ENCODE data around the gene MYO5C.

MYO5C gene

DNA sequence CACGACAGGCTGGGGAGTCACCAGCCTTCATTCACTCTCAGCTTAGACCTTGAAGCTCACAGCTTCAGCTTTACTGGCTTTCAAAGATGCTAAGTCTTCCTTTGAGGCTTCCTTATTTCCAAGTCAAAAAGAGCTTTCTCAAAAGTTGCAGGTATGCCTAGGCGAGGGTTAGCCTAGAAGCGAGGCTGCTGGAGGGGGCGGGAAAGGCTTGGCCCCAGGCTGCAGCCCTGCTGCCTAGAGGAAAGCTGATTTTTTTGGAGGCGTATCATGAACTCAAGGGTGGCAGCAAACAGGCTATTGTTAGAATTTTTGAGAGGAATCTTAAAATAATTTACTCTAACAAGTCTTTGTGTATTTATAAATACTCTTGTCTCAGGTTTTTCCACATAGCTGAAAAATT lies 37.1 kb downstream of the MYO5C start:
- H3K4me1 Mint-ChIP-seq: peaks cover 42% of the 10 kb centered on the region
- no peak for TF ChIP-seq CTCF (IDR thresholded peaks at IDR 0.05; ENCODE audit: unreplicated experiment in 3 of 3)
- H3K27me3 Mint-ChIP-seq (ENCODE audit: low read depth): peaks cover 4% of the 10 kb centered on the region
- no peaks in the 10 kb centered on the region for H3K9me3 Mint-ChIP-seq
- H3K36me3 Mint-ChIP-seq (ENCODE audit: low read depth): peaks cover 2% of the 10 kb centered on the region
- H3K27ac Mint-ChIP-seq: no peak overlapping the region
- no peak overlapping the region for H3K4me3 Mint-ChIP-seq

GRCh38 chr15:52257734-52258062 lies 37.9 kb downstream of the MYO5C start:
- H3K4me1 Mint-ChIP-seq: peaks cover 36% of the 10 kb centered on the region
- peaks cover 4% of the 10 kb centered on the region for H3K27me3 Mint-ChIP-seq (ENCODE audit: low read depth)
- H3K4me3 Mint-ChIP-seq: no peak overlapping the region
- H3K27ac Mint-ChIP-seq: peak overlapping the region in 2 of 3 experiments; percentile 53 to 57
- no peaks in the 10 kb centered on the region for H3K9me3 Mint-ChIP-seq
- TF ChIP-seq CTCF (IDR thresholded peaks at IDR 0.05; ENCODE audit: unreplicated experiment in 3 of 3): no peak
- no peaks in the 10 kb centered on the region for H3K36me3 Mint-ChIP-seq (ENCODE audit: low read depth)

DNA sequence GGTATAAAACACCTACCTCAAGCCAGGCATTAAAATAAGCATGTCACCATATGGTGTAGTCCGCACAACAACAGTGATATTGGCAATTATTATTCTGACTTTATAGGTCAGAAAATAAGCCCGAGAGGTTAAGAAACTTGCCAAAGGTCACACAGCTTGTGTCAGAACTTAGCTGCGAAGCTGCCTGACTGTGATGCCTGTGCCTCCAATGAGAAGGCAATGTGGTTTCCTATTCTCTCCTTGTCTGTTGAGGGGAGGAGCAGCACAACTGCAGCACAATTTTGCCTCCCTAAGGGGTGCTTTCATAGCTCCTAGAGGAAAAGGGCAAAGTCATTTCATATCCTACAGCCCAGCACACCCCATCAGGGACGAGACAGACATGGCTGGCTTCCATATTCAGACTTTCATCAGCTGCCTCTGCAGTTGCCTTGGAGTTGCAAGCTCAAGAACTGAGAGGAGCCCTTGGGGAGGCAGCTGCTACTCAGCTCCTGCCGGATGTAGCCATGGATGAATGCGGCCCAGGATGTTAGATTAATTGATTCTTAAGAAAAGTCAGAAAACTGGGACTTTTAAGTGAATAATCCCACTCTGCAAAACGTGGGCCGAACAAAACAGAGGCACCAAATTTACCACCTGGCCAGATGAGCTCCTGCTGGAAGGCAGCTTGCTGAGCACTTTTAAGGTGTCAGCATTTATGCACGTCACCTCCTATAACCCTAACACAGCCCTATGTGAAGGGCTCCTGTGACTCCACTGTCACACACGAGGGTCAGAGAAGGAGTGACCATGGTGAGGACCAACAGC lies 38.5 kb downstream of the MYO5C start:
- H3K27me3 Mint-ChIP-seq (ENCODE audit: low read depth): peaks cover 4% of the 10 kb centered on the region
- no peak for TF ChIP-seq CTCF (IDR thresholded peaks at IDR 0.05; ENCODE audit: unreplicated experiment in 3 of 3)
- peak overlapping the region; percentile 20 to 57 (median 21) for H3K27ac Mint-ChIP-seq
- H3K36me3 Mint-ChIP-seq (ENCODE audit: low read depth): no peaks in the 10 kb centered on the region
- H3K4me1 Mint-ChIP-seq: peaks cover 31% of the 10 kb centered on the region
- H3K4me3 Mint-ChIP-seq: no peak overlapping the region
- H3K9me3 Mint-ChIP-seq: no peaks in the 10 kb centered on the region

DNA sequence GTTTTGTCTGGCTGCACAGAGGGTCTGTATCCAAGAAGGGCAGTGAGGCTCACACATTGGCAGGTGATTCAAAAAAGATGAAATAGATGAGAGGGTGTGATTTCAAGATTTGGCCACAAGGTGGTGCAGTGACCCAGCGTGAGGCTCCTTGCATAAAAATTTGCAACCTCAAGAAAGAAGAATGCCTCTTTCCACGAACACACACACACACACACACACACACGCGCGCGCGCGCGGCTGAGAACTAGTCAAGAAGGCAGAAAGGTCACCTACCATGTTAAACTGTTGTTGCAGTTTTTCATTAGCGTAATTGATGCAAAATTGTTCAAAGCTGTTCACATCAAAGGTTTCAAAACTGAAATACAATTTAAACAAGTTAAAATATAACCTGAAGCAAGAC lies 39.2 kb downstream of the MYO5C start:
- peak overlapping the region in 2 of 3 experiments; percentile 3 to 23 for H3K27ac Mint-ChIP-seq
- peaks cover 24% of the 10 kb centered on the region for H3K4me1 Mint-ChIP-seq
- H3K27me3 Mint-ChIP-seq (ENCODE audit: low read depth): peaks cover 4% of the 10 kb centered on the region
- no peaks in the 10 kb centered on the region for H3K9me3 Mint-ChIP-seq
- peak overlapping the region; percentile 12 to 54 (median 23) for H3K4me3 Mint-ChIP-seq
- TF ChIP-seq CTCF (IDR thresholded peaks at IDR 0.05; ENCODE audit: unreplicated experiment in 3 of 3): peak; percentile 68 to 77 (median 75)
- no peaks in the 10 kb centered on the region for H3K36me3 Mint-ChIP-seq (ENCODE audit: low read depth)

DNA sequence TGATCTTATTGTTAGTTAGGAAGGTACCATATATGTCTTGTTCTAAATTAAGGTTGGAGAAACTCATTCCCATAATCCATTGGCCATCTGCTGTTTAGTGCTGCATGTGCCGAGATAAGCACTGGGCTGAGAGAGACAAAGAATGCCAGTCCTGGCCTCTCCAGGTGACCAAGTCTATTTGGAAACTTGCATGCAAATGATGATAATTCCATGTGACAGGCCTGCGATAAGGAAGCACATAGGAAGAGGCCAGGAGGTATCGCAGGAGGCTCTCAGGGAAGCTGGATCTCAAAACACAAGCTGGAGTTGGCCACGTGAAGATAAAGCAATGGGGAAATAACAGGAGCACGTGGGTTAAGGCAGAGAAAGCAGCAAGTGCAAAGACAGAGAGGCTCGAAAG lies 39.7 kb downstream of the MYO5C start:
- Mint-ChIP-seq H3K27ac (no peak overlapping the region), H3K27me3 (ENCODE audit: low read depth) (peaks cover 4% of the 10 kb centered on the region), H3K9me3 (no peaks in the 10 kb centered on the region), H3K36me3 (ENCODE audit: low read depth) (no peaks in the 10 kb centered on the region), H3K4me3 (no peak overlapping the region), H3K4me1 (peaks cover 24% of the 10 kb centered on the region)
- TF ChIP-seq CTCF (IDR thresholded peaks at IDR 0.05; ENCODE audit: unreplicated experiment in 3 of 3): no peak

- TF ChIP-seq CTCF (IDR thresholded peaks at IDR 0.05; ENCODE audit: unreplicated experiment in 3 of 3): no peak
- H3K27ac Mint-ChIP-seq: no peak overlapping the region
- H3K36me3 Mint-ChIP-seq (ENCODE audit: low read depth): no peaks in the 10 kb centered on the region
- no peaks in the 10 kb centered on the region for H3K9me3 Mint-ChIP-seq
- H3K27me3 Mint-ChIP-seq (ENCODE audit: low read depth): peaks cover 4% of the 10 kb centered on the region
- peaks cover 24% of the 10 kb centered on the region for H3K4me1 Mint-ChIP-seq
- H3K4me3 Mint-ChIP-seq: no peak overlapping the region
Measured at GRCh38 chr15:52255008-52255407, 40.6 kb downstream of the MYO5C start.

All from nephron (organoid).